ENCODE measurements around the gene KANK2. TPM values are rescaled to one million over a fixed set of nuclear protein-coding genes. Genes with fewer than 3 reads are reported as not detected.

Gene KANK2
- total and polyA plus RNA-seq, 2 of the 4 experiments (the other 2 are of a cell fraction), result 104 to 176 TPM

DNA sequence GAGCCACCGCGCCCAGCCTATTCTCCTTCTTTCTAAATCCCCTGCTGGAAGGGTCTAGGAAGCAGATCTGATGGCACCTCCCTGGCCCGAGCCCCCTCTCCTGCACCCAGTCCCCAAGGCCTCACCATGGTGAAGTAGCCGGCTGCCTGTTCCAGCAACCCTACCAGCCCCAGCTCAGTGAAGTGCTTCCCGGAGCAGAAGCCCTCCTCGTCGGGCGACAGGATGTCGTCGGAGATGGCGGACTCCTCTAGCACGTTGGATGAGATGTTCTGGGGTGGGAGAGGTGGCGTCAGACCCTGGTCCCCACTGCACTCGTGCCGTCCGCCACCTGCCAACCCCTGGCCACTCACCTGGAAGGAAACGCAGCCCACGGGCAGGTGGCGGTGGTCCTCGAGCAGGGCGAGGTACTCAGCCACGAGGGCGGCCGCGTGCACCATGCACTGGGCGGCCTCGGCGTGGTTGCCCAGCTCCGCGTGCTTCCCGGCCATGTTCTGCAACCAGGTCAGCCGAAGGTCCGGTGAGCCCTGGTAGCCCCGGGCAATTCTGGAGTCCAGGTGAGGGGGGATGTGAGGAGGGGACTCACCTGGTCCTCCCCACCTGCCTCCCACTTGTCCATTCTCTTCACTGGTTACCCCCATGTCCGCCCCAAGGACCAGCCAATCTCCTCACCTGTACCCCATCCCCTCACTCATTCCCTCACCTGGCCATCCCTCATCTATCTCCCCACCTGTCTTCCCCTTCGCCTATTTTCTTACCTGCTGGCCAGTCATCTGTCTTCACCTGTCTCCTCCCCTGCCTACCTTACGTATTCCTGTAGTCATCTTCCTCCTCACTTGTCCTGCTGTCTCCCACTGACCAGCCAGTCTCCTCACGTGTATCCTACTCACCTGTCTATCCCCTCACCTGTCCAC lies 11.5 kb upstream of the KANK2 start (continued):
- TF ChIP-seq, protein P1, sequence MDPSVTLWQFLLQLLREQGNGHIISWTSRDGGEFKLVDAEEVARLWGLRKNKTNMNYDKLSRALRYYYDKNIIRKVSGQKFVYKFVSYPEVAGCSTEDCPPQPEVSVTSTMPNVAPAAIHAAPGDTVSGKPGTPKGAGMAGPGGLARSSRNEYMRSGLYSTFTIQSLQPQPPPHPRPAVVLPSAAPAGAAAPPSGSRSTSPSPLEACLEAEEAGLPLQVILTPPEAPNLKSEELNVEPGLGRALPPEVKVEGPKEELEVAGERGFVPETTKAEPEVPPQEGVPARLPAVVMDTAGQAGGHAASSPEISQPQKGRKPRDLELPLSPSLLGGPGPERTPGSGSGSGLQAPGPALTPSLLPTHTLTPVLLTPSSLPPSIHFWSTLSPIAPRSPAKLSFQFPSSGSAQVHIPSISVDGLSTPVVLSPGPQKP (IDR thresholded peaks at IDR 0.05; ENCODE audit: borderline replicate concordance, low read depth, low read length), result no peak
- TF ChIP-seq RAD21 (IDR thresholded peaks at IDR 0.05; ENCODE audit: low read length) (no peak), MXI1 (IDR thresholded peaks at IDR 0.05; ENCODE audit: borderline replicate concordance, low read depth, low read length) (no peak), RFX5 (IDR thresholded peaks at IDR 0.05; ENCODE audit: low read depth, low read length) (no peak)

Measured in IMR-90 (cell line).